NCI-H69 (cell line): ENCODE results near the gene OPCML.

Source experiments
- DNase-seq: peaks from one replicate; lab custom pipeline; 2025; lab: John Stamatoyannopoulos, UW

Gene OPCML

GRCh38 chr11:132472411-132473172, 1059.7 kb downstream of the OPCML start:
- DNase-seq: no peak

GRCh38 chr11:132471466-132471865, 1060.8 kb downstream of the OPCML start:
- no peak for DNase-seq

GRCh38 chr11:132466983-132467382, 1065.3 kb downstream of the OPCML start:
- no peak for DNase-seq

- no peak for DNase-seq
These were observed 1067.4 kb downstream of the OPCML start for GRCh38 chr11:132464939-132465338.

- no peak for DNase-seq
These were observed 1068.3 kb downstream of the OPCML start for GRCh38 chr11:132464003-132464342.

GRCh38 chr11:132463295-132464002, 1068.9 kb downstream of the OPCML start:
- DNase-seq: no peak

GRCh38 chr11:132459736-132460135, 1072.6 kb downstream of the OPCML start:
- DNase-seq: no peak

- DNase-seq: no peak
These were observed 1074.9 kb downstream of the OPCML start for GRCh38 chr11:132457445-132457844.

- no peak for DNase-seq
These were observed 1075.5 kb downstream of the OPCML start for GRCh38 chr11:132456751-132457328.

GRCh38 chr11:132455044-132455443, 1077.3 kb downstream of the OPCML start:
- no peak for DNase-seq

- DNase-seq: no peak
These were observed 1078.9 kb downstream of the OPCML start for GRCh38 chr11:132453406-132453805.

GRCh38 chr11:132452616-132453015, 1079.7 kb downstream of the OPCML start:
- no peak for DNase-seq

- no peak for DNase-seq
These were observed 1080.2 kb downstream of the OPCML start for GRCh38 chr11:132451942-132452601.

GRCh38 chr11:132450631-132451030, 1081.7 kb downstream of the OPCML start:
- no peak for DNase-seq

GRCh38 chr11:132448334-132448995, 1083.8 kb downstream of the OPCML start:
- no peak for DNase-seq

- DNase-seq: no peak
These were observed 1084.5 kb downstream of the OPCML start for GRCh38 chr11:132447761-132448160.

- no peak for DNase-seq
These were observed 1086.4 kb downstream of the OPCML start for GRCh38 chr11:132445859-132446291.

GRCh38 chr11:132444911-132445310, 1087.4 kb downstream of the OPCML start:
- no peak for DNase-seq

- no peak for DNase-seq
These were observed 1092.5 kb downstream of the OPCML start for GRCh38 chr11:132439711-132440255.

GRCh38 chr11:132438418-132438817, 1093.9 kb downstream of the OPCML start:
- no peak for DNase-seq

- peak; percentile 76 for DNase-seq
These were observed 1101.8 kb downstream of the OPCML start for GRCh38 chr11:132430429-132431062.
